ENCODE data around the gene CIT. TPM values are rescaled to one million over a fixed set of nuclear protein-coding genes. Genes with fewer than 3 reads are reported as not detected.

CIT gene
- total and polyA plus RNA-seq, 8 donors: 7.0 to 33.2 (median 20.8) TPM

GRCh38 chr12:119825262-119825661 is 51.9 kb downstream of the CIT start:
- Histone ChIP-seq H3K36me3 (no peaks in the 10 kb centered on the region), H3K4me1 (no peaks in the 10 kb centered on the region), H3K27ac (no peak overlapping the region), H3K4me3 (no peak overlapping the region), H3K9me3 (no peaks in the 10 kb centered on the region), H3K27me3 (no peaks in the 10 kb centered on the region)
- intact Hi-C loops (cut with DNase I): no loop called here
- ATAC-seq (no peak), DNase-seq (no peak)
- no peak for TF ChIP-seq CTCF (IDR thresholded peaks at IDR 0.05)

DNA sequence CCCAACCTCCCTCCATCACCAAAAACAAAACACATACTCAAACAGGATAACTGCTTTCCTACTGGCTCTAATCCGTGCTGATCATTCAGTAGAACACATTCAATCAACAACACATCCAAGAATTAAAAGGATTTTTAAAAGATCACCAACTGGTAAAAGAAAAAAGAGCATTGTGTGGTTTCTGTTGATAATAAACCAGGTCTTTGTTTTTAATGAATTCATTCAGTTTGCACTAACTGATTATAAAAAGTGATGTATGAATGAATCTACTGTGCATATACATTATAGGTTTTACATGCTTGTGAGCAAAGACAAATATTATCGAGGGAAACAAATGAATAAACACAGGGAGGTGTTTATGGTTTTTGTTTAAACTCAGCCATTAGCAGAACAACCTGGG is 55.1 kb downstream of the CIT start:
- intact Hi-C loops (cut with DNase I): no loop called here
- Histone ChIP-seq H3K4me1 (no peaks in the 10 kb centered on the region), H3K36me3 (no peaks in the 10 kb centered on the region), H3K27ac (no peak overlapping the region), H3K4me3 (no peak overlapping the region), H3K9me3 (no peaks in the 10 kb centered on the region), H3K27me3 (no peaks in the 10 kb centered on the region)
- TF ChIP-seq CTCF (IDR thresholded peaks at IDR 0.05): no peak
- ATAC-seq (no peak), DNase-seq (no peak)

DNA sequence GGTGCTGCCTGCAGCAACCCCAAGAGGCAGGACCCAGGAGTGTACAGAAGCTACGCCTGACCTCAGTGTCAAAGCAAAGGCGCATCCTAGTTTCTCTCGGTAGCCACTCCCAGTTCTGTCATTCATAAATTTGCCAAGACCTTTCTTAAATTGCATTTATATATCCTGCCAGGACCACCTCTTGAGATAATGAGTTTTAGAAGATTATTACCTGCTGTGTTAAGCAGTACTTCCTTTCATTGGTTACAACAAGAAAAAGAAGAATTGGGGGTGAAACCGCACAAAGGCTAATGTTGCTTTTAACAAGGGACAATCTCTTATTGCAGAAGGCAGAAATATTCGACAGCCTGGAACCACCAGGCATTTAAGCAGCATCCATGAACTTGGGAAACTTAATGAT is 57.8 kb downstream of the CIT start:
- ATAC-seq (no peak), DNase-seq (no peak)
- H3K36me3 ChIP-seq: no peaks in the 10 kb centered on the region
- no peaks in the 10 kb centered on the region for H3K27me3 ChIP-seq
- no peaks in the 10 kb centered on the region for H3K4me1 ChIP-seq
- H3K27ac ChIP-seq: no peak overlapping the region
- no peak overlapping the region for H3K4me3 ChIP-seq
- TF ChIP-seq CTCF (IDR thresholded peaks at IDR 0.05): no peak
- H3K9me3 ChIP-seq: no peaks in the 10 kb centered on the region
- intact Hi-C loops (cut with DNase I): no loop called here

DNA sequence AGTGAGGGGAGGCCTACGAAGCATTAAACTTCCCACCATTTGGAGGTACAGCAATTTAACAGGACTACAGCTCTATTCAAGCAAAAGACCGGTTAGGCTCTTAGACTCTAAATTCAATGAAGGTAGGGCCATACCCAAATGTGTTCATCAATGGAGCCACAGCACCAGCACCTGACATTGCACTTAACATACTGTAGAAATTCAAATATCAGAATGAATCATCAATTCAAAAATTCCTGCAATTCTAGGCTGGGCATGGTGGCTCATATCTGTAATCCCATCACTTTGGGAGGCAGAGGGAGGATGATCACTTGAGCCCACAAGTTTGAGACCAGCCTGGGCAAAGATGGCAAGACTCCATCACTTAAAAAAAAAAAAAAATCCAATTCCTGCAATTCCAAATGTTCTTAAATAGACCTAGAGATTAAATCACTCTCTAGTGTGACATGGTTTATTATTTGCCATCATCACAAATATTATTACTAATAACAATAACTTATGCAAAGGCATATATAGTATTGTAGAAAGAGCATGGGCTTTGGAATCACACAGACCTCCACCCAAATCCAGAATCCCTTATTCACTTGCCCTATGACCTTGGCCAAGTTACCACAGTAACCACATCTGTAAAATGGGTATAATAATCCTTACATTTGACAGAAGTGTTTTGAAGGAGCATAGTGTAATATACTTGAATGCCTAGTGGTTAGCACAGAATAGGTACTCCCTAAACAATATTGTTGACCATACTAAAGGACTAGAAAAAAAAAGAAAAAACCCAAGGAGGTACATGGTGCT is 59.4 kb downstream of the CIT start:
- ATAC-seq: no peak
- H3K4me1 ChIP-seq: no peaks in the 10 kb centered on the region
- H3K9me3 ChIP-seq: no peaks in the 10 kb centered on the region
- H3K4me3 ChIP-seq: no peak overlapping the region
- H3K27me3 ChIP-seq: no peaks in the 10 kb centered on the region
- TF ChIP-seq CTCF (IDR thresholded peaks at IDR 0.05): no peak
- intact Hi-C loops (cut with DNase I): no loop called here
- no peaks in the 10 kb centered on the region for H3K36me3 ChIP-seq
- DNase-seq: no peak
- no peak overlapping the region for H3K27ac ChIP-seq

GRCh38 chr12:119809023-119809422 is 68.1 kb downstream of the CIT start:
- DNase-seq (no peak), ATAC-seq (no peak)
- Histone ChIP-seq H3K27me3 (no peaks in the 10 kb centered on the region), H3K36me3 (no peaks in the 10 kb centered on the region), H3K4me1 (no peaks in the 10 kb centered on the region), H3K9me3 (no peaks in the 10 kb centered on the region), H3K4me3 (no peak overlapping the region), H3K27ac (no peak overlapping the region)
- intact Hi-C loops (cut with DNase I): no loop called here
- TF ChIP-seq CTCF (IDR thresholded peaks at IDR 0.05): no peak

Data from left lung (tissue), 10 donors.